Gastrocnemius medialis (tissue), 4 donors: Measurements from ENCODE around the gene ZBTB3. TPM values are rescaled to one million over a fixed set of nuclear protein-coding genes. Genes with fewer than 3 reads are reported as not detected.
A peak's percentile ranks its signal among the peaks of the same experiment; 100 is the strongest.

ENCODE experiments used
- ATAC-seq, 2 donors: fragments of 150-250 bp; one replicate each; pipeline ENCODE4 v1.9.1; 2016
- DNase-seq, 2 donors: peaks; one replicate each; pipeline ENCODE4 v3.0.0-alpha.2; 2019
- H3K27ac ChIP-seq, 4 donors: fragments of 200-600 bp; sonication (generic); 1 replicate in 1 of 4; 2 replicates in 3 of 4; pipeline ENCODE4 v1.5.1; 2016 to 2018; ENCODE audit warnings: mild to moderate bottlenecking in 2 of 4, moderate library complexity in 1 of 4
- H3K27me3 ChIP-seq, 3 donors: fragments of 200-600 bp; sonication (generic) in 2 of 3; 1 replicate in 1 of 3; 2 replicates in 2 of 3; pipeline versions ENCODE4 v1.5.1 to v1.6.0; 2016 to 2019; ENCODE audit warnings: mild to moderate bottlenecking in 1 of 3, moderate library complexity in 1 of 3
- H3K36me3 ChIP-seq, 2 donors: fragments of 200-600 bp; sonication (generic) in 1 of 2; one replicate each; pipeline ENCODE4 v1.5.1; 2017 to 2018
- H3K4me1 ChIP-seq, 2 donors: fragments of 200-600 bp; sonication (generic) in 1 of 2; one replicate each; pipeline ENCODE4 v1.5.1; 2016 to 2017; ENCODE audit warnings: mild to moderate bottlenecking in 2 of 2
- H3K4me3 ChIP-seq, 4 donors: fragments of 200-600 bp; sonication (generic) in 3 of 4; 1 replicate in 1 of 4; 2 replicates in 3 of 4; pipeline ENCODE4 v1.5.1; 2016 to 2019; ENCODE audit warnings: mild to moderate bottlenecking in 2 of 4
- H3K9me3 ChIP-seq, 3 donors: fragments of 200-600 bp; sonication (generic) in 2 of 3; 1 replicate in 1 of 3; 2 replicates in 2 of 3; pipeline ENCODE4 v1.5.1; 2016 to 2019
- CTCF ChIP-seq, 5 experiments: fragments of 450-650 bp in 3 of 5; fragments of 200-600 bp in 2 of 5; sonication (generic) in 2 of 5; IDR thresholded peaks in 4 of 5; conservative IDR thresholded peaks in 1 of 5; 1 replicate in 4 of 5; 2 replicates in 1 of 5; pipeline ENCODE4 v1.5.1; 2016 to 2019; ENCODE audit warnings: antibody characterized with exemption in 5 of 5, mild to moderate bottlenecking in 3 of 5, moderate library complexity in 3 of 5
- POLR2A ChIP-seq, 2 donors: fragments of 450-650 bp; IDR thresholded peaks; one replicate each; pipeline ENCODE4 v1.6.1; 2017; ENCODE audit warnings: antibody characterized with exemption in 2 of 2, mild to moderate bottlenecking in 2 of 2, moderate library complexity in 2 of 2
- in situ Hi-C, 4 donors: fragments of 200-750 bp; cut with MboI; loops; one replicate each; pipeline versions ENCODE4 v1.15.0 to v1.8.0; 2017; ENCODE audit warnings: low sequenced_read_pairs in 4 of 4
- intact Hi-C: fragments of 100-400 bp; cut with DNase I; formaldehyde crosslinking; loops from one replicate; pipeline ENCODE4 v1.15.1; 2023; ENCODE audit warnings: low total_unique reads
- total RNA-seq, 4 donors: library from RNA; depleted of rRNA; stranded (reverse); fragments of >200 nt; gene quantifications; one replicate each; pipeline versions ENCODE4 v1.1.0 to v1.2.3, GENCODE V29; 2016

The ZBTB3 gene
- total RNA-seq, 4 donors from 2014 or later, result 5.6 to 10.5 (median 7.7) TPM

GRCh38 chr11:62724171-62724570 lies 29.8 kb downstream of the ZBTB3 start:
- no peak for ATAC-seq
- Histone ChIP-seq H3K9me3 (no peaks in the 10 kb centered on the region), H3K36me3 (peaks cover 8 to 49% of the 10 kb centered on the region in 2 donors), H3K27ac (peak overlapping the region; percentile 87 to 94 (median 90)), H3K27me3 (no peaks in the 10 kb centered on the region), H3K4me3 (peak overlapping the region in 3 of 4 donors; percentile 79 to 95 (median 81)), H3K4me1 (peaks cover 27 to 32% of the 10 kb centered on the region in 2 donors)
- intact Hi-C loops (no loop called here), in situ Hi-C loops (loop anchor here in 1 of 4 donors (25.0 kb wide), 1 partner anchor 112 kb away; the partner anchor contains the start of genes B3GAT3, EML3, MTA2 and ROM1)
- no peak for DNase-seq
- TF ChIP-seq CTCF (IDR thresholded peaks at IDR 0.05 in 4 of 5, conservative IDR thresholded peaks at IDR 0.05 in 1 of 5) (no peak), POLR2A (IDR thresholded peaks at IDR 0.05) (no peak)

- peaks cover 8 to 71% of the 10 kb centered on the region in 2 donors for H3K36me3 ChIP-seq
- H3K4me3 ChIP-seq, result no peak overlapping the region
- H3K9me3 ChIP-seq, result no peaks in the 10 kb centered on the region
- H3K4me1 ChIP-seq, result peaks cover 29% of the 10 kb centered on the region in 2 donors
- in situ Hi-C loops (loop anchor here in 1 of 4 donors (25.0 kb wide), 1 partner anchor 110 kb away; the partner anchor contains the start of genes B3GAT3, EML3, MTA2 and ROM1), intact Hi-C loops (no loop called here)
- H3K27me3 ChIP-seq, result no peaks in the 10 kb centered on the region
- ATAC-seq (no peak), DNase-seq (no peak)
- TF ChIP-seq POLR2A (IDR thresholded peaks at IDR 0.05), result no peak
- no peak for TF ChIP-seq CTCF (IDR thresholded peaks at IDR 0.05 in 4 of 5, conservative IDR thresholded peaks at IDR 0.05 in 1 of 5)
- H3K27ac ChIP-seq, result peak overlapping the region in 1 of 4 donors; percentile 14
These were observed 32.0 kb downstream of the ZBTB3 start for GRCh38 chr11:62721994-62722393.

- intact Hi-C loops, result no loop called here
- in situ Hi-C loops, result loop anchor here in 1 of 4 donors (25.0 kb wide), 1 partner anchor 107 kb away; the partner anchor contains the start of genes B3GAT3, EML3, MTA2 and ROM1
- H3K4me1 ChIP-seq, result peaks cover 11 to 15% of the 10 kb centered on the region in 2 donors
- peaks cover 8 to 96% of the 10 kb centered on the region in 2 donors for H3K36me3 ChIP-seq
- H3K9me3 ChIP-seq, result no peaks in the 10 kb centered on the region
- H3K4me3 ChIP-seq, result no peak overlapping the region
- TF ChIP-seq CTCF (IDR thresholded peaks at IDR 0.05 in 4 of 5, conservative IDR thresholded peaks at IDR 0.05 in 1 of 5) (no peak), POLR2A (IDR thresholded peaks at IDR 0.05) (no peak)
- H3K27me3 ChIP-seq, result no peaks in the 10 kb centered on the region
- H3K27ac ChIP-seq, result peak overlapping the region in 1 of 4 donors; percentile 28
- ATAC-seq (no peak), DNase-seq (no peak)
These were observed 34.5 kb downstream of the ZBTB3 start for GRCh38 chr11:62719302-62719978.

- TF ChIP-seq POLR2A (IDR thresholded peaks at IDR 0.05) (no peak), CTCF (IDR thresholded peaks at IDR 0.05 in 4 of 5, conservative IDR thresholded peaks at IDR 0.05 in 1 of 5) (no peak)
- H3K9me3 ChIP-seq, result no peaks in the 10 kb centered on the region
- intact Hi-C loops, result no loop called here
- no peaks in the 10 kb centered on the region for H3K27me3 ChIP-seq
- ATAC-seq (no peak), DNase-seq (no peak)
- in situ Hi-C loops, result loop anchor here in 1 of 4 donors (25.0 kb wide), 1 partner anchor 105 kb away; the partner anchor contains the start of genes B3GAT3, EML3, MTA2 and ROM1
- peak overlapping the region in 2 of 4 donors; percentile 4 to 41 for H3K27ac ChIP-seq
- H3K36me3 ChIP-seq, result peaks cover 8 to 87% of the 10 kb centered on the region in 2 donors
- H3K4me3 ChIP-seq, result no peak overlapping the region
- H3K4me1 ChIP-seq, result peaks cover 0 to 15% of the 10 kb centered on the region in 2 donors
These were observed 37.1 kb downstream of the ZBTB3 start for GRCh38 chr11:62716816-62717215.
